Adipose tissue (tissue), 3 donors: Measurements from ENCODE around the gene MRPS6. TPM values are rescaled to one million over a fixed set of nuclear protein-coding genes. Genes with fewer than 3 reads are reported as not detected.

Experiments
- H3K27ac ChIP-seq: one replicate; pipeline ENCODE4 v1.5.1; 2013; ENCODE audit warnings: low read depth, low read length
- WGBS, 3 donors: extraction: QIAGEN DNeasy Blood & Tissue Kit; methylation state at CpG; one replicate each; pipeline ENCODE4 v1.1.7; 2013; 5-methylcytosine and 5-hydroxymethylcytosine counted together
- polyA plus RNA-seq, 3 donors: library from polyadenylated mRNA; stranded (reverse); fragments of 200-250 nt; gene quantifications; one replicate each; pipeline ENCODE4 v1.2.3, GENCODE V29; 2013
- donor health status: healthy with polysubstance abuse.
- donor health status: Bipolar disorder and iron deficiency.
- donor health status: healthy.

Gene MRPS6
- 10 to 100 TPM; 17.5 to 96.7 (median 57.9) TPM for polyA plus RNA-seq

GRCh38 chr21:34073032-34073748, at the start of gene MRPS6, which contains the start of gene SLC5A3:
TSS of gene MRPS6 (plus strand) at chr21:34073578. CDS start at chr21:34073701, 123 bp downstream.
TSS of gene SLC5A3 (plus strand) at chr21:34073578. CDS start at chr21:34095199, 21,621 bp downstream.
- WGBS, 3 donors: 1 to 2% (median 1%) methylated on average over 34 to 95 of the region's 104 CpGs
- H3K27ac ChIP-seq: no peak within 1 kb of the TSS

DNA sequence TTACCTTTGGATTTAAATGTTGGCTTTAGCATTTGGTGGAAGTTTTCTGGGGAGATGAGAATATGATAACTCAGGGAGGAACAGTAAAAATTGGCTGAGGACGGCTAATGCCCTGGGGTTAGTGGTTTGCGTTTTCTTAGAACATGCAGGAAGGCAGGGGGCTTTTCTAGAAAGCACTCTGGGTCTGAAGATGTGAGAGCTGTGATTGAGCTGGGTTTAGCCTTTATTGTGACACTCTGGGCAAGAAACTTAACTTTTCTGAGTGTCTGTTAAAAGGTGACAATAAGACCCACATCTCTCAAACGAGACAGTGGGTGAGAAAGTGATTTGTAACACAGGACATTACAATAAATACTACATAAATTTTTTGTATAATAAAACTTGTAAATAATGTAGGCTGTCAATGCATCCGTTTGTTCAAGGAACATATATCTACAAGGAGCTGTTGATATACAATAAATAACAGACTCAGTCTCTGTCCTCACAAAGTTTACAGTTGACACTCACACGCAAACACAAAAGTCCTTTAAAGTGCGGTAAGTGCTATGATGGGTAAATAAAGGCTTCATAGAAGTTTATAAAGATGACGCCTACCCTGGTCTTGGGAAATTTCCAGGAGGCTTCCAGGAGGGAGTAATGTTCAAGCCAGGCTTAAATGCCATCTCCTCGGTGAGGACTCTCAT, 49.5 kb upstream of the MRPS6 start:
- no peak overlapping the region for H3K27ac ChIP-seq
- WGBS, 3 donors: 66 to 78% (median 78%) methylated on average over 8 of the region's 8 CpGs

DNA sequence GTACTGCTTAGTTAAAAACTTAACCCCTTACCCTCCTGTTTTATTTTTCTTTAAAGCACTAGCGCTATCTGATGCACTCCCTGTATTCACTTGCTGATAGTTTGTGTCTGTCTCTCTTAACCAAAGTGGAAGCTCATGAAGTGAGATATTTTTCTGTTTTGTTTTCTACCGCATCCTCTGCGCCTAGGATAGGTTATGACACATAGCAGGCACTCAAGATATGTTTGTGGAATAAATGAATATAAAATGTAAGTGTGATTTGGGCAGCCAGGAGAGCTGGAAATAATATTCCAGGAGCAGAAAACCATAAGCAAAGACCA, 49.0 kb upstream of the MRPS6 start:
- no peak overlapping the region for H3K27ac ChIP-seq
- WGBS, 3 donors: 93 to 95% (median 94%) methylated on average over 3 of the region's 3 CpGs

- no peak overlapping the region for H3K27ac ChIP-seq
Measured at GRCh38 chr21:34027721-34028461, 45.5 kb upstream of the MRPS6 start.

GRCh38 chr21:34029743-34030528, 43.4 kb upstream of the MRPS6 start:
- WGBS, 3 donors: 45 to 57% (median 49%) methylated on average over 12 to 13 of the region's 13 CpGs

More at GRCh38 chr21:34027721-34028461, 45.5 kb upstream of the MRPS6 start:
- 69 to 77% (median 75%) methylated on average over 9 of the region's 9 CpGs for WGBS, 3 donors

DNA sequence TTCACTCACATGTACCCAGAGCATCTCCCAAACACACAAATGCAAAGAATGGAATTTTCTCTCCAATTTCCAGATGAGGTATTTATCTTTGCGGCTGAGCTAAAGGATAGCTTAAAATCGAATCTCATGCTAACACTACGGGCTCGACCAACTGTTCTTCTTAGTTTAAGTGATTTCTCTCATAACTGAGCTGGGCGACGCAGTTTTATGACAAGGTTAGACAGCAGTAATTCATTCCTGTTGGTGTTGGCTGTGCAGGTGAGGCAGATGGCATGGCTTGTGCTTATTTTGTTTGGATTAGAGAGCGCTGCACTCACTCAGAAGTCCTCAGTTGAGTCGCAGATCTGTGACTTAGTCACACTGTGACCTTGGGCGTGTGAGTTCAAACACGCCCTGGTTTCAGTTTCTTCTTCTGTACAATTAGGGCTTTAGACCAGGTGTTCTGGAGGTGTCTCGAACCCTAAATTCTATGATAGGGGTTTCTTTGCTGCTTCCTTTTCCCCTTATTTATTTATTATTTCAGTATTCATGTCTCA, 41.5 kb upstream of the MRPS6 start:
- 65 to 88% (median 82%) methylated on average over 11 of the region's 11 CpGs for WGBS, 3 donors
- H3K27ac ChIP-seq: no peak overlapping the region

More at GRCh38 chr21:34029743-34030528, 43.4 kb upstream of the MRPS6 start:
- H3K27ac ChIP-seq: no peak overlapping the region

DNA sequence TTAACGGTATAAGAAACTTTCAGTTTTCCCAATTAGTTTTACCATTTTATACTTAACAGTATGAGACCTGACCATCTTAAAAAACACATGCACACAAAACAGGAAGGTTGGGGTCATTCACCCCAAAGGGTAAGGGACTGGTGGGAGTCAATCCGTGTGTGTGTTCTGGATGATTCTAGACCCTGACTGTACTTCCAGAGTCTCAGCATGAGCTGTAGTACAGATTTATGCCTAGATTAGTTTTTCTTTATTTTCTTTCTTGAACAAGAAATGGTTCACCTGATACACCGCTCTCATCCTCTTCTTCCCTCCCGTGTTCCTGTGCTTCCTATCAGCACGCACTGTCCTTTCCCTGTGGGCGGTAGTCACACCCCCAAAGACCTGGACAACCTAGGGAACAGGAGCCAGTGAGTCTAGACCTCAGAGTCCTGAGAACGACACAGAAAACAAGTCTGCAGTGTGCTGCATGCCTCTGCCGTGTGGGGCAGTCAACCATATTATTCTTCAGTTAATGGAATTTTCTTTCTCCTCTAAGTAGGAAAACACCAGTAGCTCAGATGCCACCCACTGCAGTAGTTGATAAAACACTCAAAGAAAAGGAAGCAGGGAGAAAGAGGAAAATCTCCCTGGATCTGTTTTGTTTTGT, 38.9 kb upstream of the MRPS6 start:
- H3K27ac ChIP-seq: no peak overlapping the region
- WGBS, 3 donors: 69 to 81% (median 79%) methylated on average over 8 of the region's 8 CpGs

DNA sequence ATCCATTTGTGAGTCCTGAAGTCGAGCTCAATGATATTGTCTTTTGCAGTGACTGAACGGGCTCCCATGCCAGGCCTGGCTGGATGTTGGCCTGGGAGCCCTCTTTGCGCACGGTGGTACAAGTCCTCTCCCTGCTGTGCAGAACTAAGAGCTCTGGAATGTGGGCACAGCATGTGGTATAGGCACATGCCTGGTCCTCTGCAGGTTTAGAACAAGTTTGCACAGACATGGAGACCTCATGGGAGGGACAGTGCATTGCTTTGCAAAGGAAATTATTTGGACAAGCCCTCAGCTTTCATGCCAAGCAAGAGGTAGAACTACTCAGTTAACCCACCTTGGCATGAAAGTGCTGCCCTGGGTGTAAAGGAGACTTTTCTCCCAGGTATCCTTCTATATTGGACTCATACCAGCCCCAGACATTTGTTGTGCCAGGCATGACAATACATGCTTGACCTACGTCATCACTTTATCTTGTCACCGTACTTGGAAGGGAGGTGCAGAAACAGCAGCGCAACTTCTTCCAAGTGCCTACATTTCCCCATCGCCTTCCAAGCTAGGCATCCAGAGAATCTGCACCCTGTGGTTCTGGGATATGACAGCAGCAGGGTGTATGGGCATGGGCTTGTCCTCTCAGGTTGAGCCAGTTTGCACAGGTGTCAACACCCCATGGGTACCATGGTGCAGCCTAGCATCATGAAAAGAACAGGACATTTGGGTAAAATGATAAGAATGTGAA, 37.6 kb upstream of the MRPS6 start:
- WGBS, 3 donors: 81 to 94% (median 92%) methylated on average over 8 of the region's 8 CpGs
- no peak overlapping the region for H3K27ac ChIP-seq

DNA sequence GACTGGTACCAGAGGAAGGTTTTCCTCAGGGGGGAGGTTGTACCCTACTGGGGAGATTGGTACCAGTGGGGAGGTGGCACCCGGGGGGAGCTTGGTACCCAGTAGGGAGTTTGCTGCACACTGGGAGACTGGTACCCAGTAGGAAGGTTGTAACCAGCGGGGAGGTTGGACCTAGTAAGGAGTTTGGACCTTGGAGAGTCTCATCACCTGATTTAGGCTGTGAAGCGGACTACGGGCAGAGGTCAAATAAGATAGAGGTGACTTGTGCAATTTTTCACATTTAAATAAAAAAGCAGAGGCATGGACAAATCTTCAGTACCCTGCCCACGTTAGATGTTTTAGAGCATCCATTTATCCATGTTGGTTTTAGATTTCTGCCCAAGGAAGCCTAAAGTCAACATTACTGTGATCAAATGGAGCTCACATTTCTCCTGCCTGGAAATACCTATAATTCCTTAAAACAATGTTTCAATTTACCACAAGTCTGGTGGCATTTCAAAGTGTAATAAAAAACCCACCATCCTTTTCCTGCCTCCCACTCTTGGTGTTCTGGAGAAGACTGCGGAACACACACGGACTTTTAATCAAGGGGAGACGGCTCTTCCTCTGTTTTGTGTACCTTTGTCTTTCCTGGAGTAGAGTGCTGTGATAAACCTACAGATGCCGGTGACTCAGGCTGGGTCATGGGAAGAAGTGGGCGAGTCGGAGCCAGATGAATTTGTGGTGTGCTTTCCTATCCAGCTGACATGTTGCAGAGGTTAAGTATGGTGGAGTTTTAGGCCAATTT, 36.2 kb upstream of the MRPS6 start:
- WGBS, 3 donors: 72 to 88% (median 86%) methylated on average over 11 of the region's 11 CpGs

DNA sequence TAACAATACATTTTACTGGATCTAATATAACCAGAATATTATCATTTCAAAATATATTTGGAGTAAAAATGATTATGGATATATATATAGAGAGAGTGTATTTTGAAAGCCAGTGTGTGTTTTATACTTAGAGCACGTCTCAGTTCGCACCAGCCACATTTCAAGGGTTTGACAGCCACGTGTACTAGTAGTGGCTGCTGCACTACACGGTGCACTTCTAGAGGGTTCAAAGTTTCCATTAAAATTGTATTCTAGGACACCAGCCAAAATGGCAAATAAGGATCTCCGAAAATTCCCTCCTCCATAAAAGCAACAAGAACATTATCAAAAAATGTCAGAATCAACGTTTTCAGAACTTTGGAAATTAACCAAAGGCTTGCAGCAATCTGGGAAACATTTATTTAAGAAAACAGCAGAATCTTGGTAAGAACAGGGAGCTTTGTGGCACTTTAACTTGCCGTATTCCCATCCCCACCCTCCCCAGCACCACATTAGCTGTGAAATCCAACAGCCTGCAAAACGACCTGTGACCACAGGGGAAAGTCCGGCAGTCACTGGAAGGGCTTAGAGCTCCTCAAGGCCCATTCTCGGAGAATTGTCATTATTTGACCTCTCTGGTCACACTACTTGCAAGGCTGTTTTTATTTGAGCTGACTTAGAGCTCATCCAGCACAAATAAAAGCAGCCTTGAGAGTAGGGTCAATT, 33.5 kb upstream of the MRPS6 start:
- no peak overlapping the region for H3K27ac ChIP-seq
- 57 to 59% (median 57%) methylated on average over 10 of the region's 10 CpGs for WGBS, 3 donors

More for the DNA sequence above, 36.2 kb upstream of the MRPS6 start:
- no peak overlapping the region for H3K27ac ChIP-seq

GRCh38 chr21:34042735-34043134, 30.6 kb upstream of the MRPS6 start:
- H3K27ac ChIP-seq: no peak overlapping the region
- WGBS, 3 donors: 75 to 94% (median 90%) methylated on average over 1 of the region's 1 CpG

DNA sequence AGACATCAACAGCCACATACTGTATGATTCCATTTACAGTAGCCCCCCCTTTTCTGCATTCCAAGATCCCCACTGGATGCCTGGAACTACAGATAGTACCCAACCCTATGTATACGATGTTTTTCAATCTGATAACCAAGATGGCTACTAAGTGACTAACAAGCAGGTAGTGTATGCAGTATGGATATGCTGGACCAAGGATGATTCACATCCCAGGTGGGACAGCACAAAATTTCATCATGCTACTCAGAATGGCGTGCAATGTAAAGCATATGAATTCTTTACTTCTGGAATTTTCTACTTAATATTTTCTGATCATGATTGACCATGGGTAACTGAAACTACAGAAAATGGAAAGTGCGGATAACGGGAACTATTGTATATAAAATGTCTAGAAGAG, 30.0 kb upstream of the MRPS6 start:
- H3K27ac ChIP-seq: no peak overlapping the region
- WGBS, 3 donors: 85 to 93% (median 87%) methylated on average over 4 of the region's 4 CpGs

- no peak overlapping the region for H3K27ac ChIP-seq
- WGBS, 3 donors: 81 to 85% (median 81%) methylated on average over 6 of the region's 6 CpGs
Measured at GRCh38 chr21:34046917-34047316, 26.5 kb upstream of the MRPS6 start.

DNA sequence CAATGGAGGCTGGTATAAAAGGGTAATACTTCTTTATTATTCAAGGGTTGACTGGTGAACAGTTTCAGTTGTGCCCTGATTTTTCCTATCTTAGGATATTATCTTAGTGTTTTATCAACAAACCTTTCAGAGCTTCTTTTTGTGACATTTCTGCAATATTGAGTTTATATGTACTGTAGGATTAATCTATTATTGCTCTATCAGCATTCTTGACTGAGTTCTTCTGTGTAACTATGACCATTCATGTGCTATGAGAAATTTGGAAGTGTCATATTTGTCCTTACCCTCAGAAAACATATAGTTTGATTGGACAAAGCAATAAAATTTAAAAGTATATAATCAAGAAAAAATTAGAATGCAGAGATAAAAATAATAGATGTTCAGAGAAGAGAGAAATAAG, 25.5 kb upstream of the MRPS6 start:
- H3K27ac ChIP-seq: no peak overlapping the region

GRCh38 chr21:34052171-34052570, 21.2 kb upstream of the MRPS6 start:
- 86 to 91% (median 88%) methylated on average over 5 of the region's 5 CpGs for WGBS, 3 donors
- no peak overlapping the region for H3K27ac ChIP-seq

GRCh38 chr21:34054259-34054658, 19.1 kb upstream of the MRPS6 start:
- 58 to 85% (median 85%) methylated on average over 4 of the region's 4 CpGs for WGBS, 3 donors
- no peak overlapping the region for H3K27ac ChIP-seq
